ENCODE measurements around the gene RNF150. TPM values are rescaled to one million over a fixed set of nuclear protein-coding genes. Genes with fewer than 3 reads are reported as not detected.

RNF150 gene
- total RNA-seq, 2 donors from 2014 or later, result 2.3 to 4.6 TPM

DNA sequence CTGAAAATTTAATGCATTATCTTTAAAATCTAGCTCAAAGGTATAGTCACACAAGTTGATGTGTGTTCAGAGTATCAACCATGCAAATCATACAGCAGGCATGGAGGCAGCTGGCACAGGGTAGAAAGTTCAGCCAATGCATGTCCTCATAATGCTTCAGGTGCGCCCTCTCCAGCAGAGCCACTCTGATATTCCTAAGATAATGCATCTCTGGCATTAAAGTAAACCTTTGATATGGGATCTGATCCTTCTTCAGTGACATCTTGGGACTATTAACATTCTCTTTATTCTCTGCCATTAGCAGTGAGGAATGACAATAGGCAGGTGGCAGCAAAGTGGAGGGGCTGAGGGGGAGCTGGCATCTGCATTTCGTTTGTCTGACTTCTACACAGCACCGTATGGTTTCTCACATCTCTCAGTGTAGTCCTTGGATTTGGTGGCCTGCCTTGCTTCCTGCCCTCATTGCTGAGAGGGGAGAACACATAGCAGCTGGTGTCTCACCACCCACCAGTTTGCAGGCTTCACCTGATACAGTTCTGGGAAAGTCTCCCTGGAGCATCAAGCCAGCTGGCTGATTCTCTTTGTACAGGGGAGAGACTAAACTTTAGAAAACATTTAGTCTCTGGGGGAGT is 208.4 kb downstream of the RNF150 start:
- Histone ChIP-seq H3K4me1 (no peaks in the 10 kb centered on the region), H3K4me3 (no peak overlapping the region), H3K9me3 (no peaks in the 10 kb centered on the region), H3K27me3 (no peaks in the 10 kb centered on the region), H3K36me3 (replicated peaks in 1 of 2; ENCODE audit: insufficient read depth in 1 of 2, low read depth in 2 of 2) (no peaks in the 10 kb centered on the region), H3K27ac (no peak overlapping the region)
- DNase-seq, result no peak
- TF ChIP-seq POLR2A (IDR thresholded peaks at IDR 0.05), result no peak
- TF ChIP-seq, protein P1, sequence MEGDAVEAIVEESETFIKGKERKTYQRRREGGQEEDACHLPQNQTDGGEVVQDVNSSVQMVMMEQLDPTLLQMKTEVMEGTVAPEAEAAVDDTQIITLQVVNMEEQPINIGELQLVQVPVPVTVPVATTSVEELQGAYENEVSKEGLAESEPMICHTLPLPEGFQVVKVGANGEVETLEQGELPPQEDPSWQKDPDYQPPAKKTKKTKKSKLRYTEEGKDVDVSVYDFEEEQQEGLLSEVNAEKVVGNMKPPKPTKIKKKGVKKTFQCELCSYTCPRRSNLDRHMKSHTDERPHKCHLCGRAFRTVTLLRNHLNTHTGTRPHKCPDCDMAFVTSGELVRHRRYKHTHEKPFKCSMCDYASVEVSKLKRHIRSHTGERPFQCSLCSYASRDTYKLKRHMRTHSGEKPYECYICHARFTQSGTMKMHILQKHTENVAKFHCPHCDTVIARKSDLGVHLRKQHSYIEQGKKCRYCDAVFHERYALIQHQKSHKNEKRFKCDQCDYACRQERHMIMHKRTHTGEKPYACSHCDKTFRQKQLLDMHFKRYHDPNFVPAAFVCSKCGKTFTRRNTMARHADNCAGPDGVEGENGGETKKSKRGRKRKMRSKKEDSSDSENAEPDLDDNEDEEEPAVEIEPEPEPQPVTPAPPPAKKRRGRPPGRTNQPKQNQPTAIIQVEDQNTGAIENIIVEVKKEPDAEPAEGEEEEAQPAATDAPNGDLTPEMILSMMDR (IDR thresholded peaks at IDR 0.05), result no peak
- 40 to 48% methylated on average over 3 of the region's 3 CpGs for WGBS, 2 donors
- ATAC-seq, result no peak
- intact Hi-C loops (cut with DNase I), result no loop called here

DNA sequence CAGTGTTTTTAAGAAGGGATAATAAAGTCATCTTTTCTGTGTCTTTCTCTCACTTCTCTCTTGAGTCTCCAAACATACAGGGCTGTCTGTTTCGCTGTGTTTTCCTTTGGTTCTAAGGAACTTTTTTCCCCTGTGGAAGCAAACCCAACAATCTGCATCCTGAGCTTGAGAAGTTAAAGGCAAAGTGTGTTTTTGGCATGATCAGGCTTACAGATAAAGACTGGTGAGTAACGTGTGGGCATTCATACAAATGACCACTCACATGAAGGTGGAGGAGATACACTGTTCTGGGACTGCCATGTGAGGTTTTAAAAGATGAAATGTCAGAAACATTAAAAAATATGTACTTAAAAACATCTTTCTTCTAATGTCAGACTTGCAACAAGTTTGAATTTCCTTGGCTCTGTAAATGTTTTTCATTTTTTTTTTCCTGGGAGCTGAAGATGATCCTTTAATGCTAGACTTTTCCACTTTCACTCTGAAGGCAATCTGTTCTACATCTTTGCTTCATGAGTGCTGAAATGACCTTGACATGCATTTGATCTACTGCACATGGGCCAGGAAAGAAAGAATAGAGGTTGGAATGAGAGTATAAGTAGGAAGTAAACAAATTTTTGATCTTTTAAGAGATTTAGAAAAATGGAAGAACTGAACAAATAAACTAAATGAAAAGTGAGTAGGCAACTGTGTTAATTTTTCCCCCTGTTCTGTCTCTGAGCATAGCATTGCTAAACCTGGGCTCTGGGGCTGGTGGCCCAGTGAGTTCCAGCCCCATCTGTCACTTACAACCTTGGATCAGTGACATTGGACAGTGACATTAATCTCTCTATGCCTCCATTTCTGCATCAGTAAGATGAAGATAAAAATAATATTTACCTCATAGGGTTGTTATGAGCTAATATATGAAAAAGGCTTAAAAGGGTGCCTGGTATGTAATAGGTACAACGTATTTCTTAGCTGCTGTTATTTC is 226.0 kb downstream of the RNF150 start:
- TF ChIP-seq POLR2A (IDR thresholded peaks at IDR 0.05), result no peak
- TF ChIP-seq, protein P1 (IDR thresholded peaks at IDR 0.05), result no peak
- 73 to 77% methylated on average over 3 of the region's 3 CpGs for WGBS, 2 donors
- Histone ChIP-seq H3K27ac (no peak overlapping the region), H3K9me3 (no peaks in the 10 kb centered on the region), H3K4me3 (no peak overlapping the region), H3K36me3 (replicated peaks in 1 of 2; ENCODE audit: insufficient read depth in 1 of 2, low read depth in 2 of 2) (no peaks in the 10 kb centered on the region), H3K4me1 (no peaks in the 10 kb centered on the region), H3K27me3 (no peaks in the 10 kb centered on the region)
- DNase-seq (no peak), ATAC-seq (no peak)
- intact Hi-C loops (cut with DNase I), result no loop called here

DNA sequence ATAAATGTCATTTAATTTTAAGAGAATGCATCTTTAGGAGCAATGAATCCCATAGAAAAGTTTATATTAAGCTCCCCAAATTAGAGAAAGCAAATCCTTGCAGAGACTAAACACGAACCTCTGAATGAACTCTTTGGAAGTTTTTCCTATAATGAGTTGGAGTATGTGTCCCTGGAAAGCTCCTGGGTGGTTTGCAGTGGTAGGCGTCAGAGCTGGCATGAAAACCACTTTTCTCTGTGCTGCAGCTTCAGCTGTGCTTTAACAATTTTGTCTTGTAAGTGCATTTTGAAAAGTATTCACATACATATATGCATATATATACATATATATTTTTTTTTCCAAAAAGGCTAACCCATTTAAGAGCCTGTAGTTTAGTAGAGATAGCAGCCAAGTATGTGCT is 228.4 kb downstream of the RNF150 start:
- no peaks in the 10 kb centered on the region for H3K4me1 ChIP-seq
- no peak for TF ChIP-seq POLR2A (IDR thresholded peaks at IDR 0.05)
- TF ChIP-seq, protein P1 (IDR thresholded peaks at IDR 0.05), result no peak
- no peak overlapping the region for H3K27ac ChIP-seq
- intact Hi-C loops (cut with DNase I), result no loop called here
- H3K4me3 ChIP-seq, result no peak overlapping the region
- no peaks in the 10 kb centered on the region for H3K9me3 ChIP-seq
- no peak for ATAC-seq
- DNase-seq, result no peak
- no peaks in the 10 kb centered on the region for H3K36me3 ChIP-seq (replicated peaks in 1 of 2; ENCODE audit: insufficient read depth in 1 of 2, low read depth in 2 of 2)
- WGBS, 2 donors, result 71 to 95% methylated on average over 2 of the region's 2 CpGs
- no peaks in the 10 kb centered on the region for H3K27me3 ChIP-seq

DNA sequence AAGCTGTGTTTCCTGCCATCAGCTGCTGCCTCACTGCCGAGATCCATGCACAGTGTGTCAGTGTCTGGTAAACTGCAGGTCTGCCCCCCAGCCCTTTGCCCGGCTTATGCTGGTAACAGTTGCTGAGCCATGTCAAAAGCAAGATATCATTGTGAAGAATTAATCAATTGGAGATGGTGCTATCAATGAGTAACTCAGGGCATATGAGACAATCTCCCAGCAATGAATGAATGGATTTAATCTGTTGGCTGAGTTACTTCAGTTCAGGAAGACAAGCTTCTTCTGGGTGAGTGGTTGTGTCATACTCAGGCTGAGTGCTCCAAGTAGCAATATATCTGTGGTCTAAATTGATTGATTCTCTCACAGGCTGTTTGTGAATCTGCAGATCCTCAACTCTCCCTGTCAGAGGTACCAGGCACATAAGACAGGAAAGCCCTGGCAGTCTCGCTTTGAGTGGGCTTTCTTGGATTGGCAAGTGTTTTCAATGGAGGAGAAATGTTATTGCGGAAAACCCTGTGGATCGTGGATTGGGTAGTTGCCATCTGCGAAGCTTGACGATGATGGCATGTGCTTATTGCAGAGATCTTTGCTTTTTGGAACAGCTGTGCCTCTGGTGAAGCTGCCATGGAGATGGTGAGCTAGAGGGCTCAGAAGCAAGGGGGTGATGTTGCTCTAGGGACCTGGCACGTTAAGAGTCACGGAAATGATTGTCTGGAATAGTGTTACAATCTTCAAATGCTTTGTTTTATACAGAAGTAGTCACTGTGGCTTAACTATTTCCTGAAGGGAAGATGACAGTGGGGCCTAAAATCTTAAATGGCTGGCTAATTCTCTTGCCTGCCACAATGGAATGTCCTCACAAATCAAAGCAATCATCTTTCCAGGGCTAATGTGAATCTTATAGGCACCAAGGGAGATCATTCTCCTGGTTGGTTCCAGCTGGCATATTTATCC is 229.5 kb downstream of the RNF150 start:
- no peak overlapping the region for H3K4me3 ChIP-seq
- intact Hi-C loops (cut with DNase I), result no loop called here
- no peak for ATAC-seq
- no peak for DNase-seq
- TF ChIP-seq POLR2A (IDR thresholded peaks at IDR 0.05), result no peak
- TF ChIP-seq, protein P1 (IDR thresholded peaks at IDR 0.05), result no peak
- H3K27ac ChIP-seq, result no peak overlapping the region
- no peaks in the 10 kb centered on the region for H3K4me1 ChIP-seq
- H3K9me3 ChIP-seq, result no peaks in the 10 kb centered on the region
- H3K27me3 ChIP-seq, result no peaks in the 10 kb centered on the region
- 74 to 76% methylated on average over 9 of the region's 9 CpGs for WGBS, 2 donors
- H3K36me3 ChIP-seq (replicated peaks in 1 of 2; ENCODE audit: insufficient read depth in 1 of 2, low read depth in 2 of 2), result no peaks in the 10 kb centered on the region

Measured in body of pancreas (tissue), 4 donors.